ENCODE measurements around the gene SLC7A6OS.

GRCh38 chr16:68349838-68350410 lies 39.2 kb upstream of the SLC7A6OS start:
- TF ChIP-seq POLR2A (IDR thresholded peaks at IDR 0.05; ENCODE audit: low read depth, low read length) (no peak), TAF1 (IDR thresholded peaks at IDR 0.05; ENCODE audit: low read depth, low read length) (no peak), SPI1 (IDR thresholded peaks at IDR 0.05; ENCODE audit: low read depth, low read length) (no peak), POLR2AphosphoS5 (IDR thresholded peaks at IDR 0.05; ENCODE audit: low read depth, low read length) (no peak), POU2F2 (IDR thresholded peaks at IDR 0.05; ENCODE audit: low read depth, low read length) (no peak), PAX5 (IDR thresholded peaks at IDR 0.05; ENCODE audit: insufficient read depth, low read length, severe bottlenecking) (no peak)

All from GM12891 (cell line).